ENCODE data around the gene MAP7D3.
A peak's percentile ranks its signal among the peaks of the same experiment; 100 is the strongest.
"Not testable (repeated sequence)": the region's sequence is repeated elsewhere in the genome, so short reads cannot be mapped to it uniquely, and the experiment has no call there.

MAP7D3 gene

GRCh38 chrX:136250191-136251040, 784 bp downstream of the MAP7D3 start:
- peak; percentile 16 for DNase-seq (ENCODE audit: low spot score)

DNA sequence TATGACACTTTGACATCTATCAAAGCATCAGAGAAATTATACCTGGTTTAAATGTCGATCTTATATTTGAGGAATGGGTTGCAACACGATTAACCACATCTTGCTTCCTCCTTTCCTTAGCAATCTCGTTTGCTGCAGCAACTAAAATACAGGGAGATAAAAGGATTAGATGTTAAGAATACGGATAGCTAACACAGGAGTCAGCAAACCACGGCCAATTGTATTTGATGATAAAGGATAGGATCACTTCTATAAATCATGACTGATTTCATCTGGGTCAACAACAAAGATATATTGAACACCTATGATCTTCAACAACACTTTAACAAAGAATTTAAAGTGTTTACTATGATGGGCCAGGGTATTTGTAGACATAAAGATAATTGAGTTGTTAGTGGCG, 5.0 kb downstream of the MAP7D3 start:
- DNase-seq (ENCODE audit: low spot score) = no peak

DNA sequence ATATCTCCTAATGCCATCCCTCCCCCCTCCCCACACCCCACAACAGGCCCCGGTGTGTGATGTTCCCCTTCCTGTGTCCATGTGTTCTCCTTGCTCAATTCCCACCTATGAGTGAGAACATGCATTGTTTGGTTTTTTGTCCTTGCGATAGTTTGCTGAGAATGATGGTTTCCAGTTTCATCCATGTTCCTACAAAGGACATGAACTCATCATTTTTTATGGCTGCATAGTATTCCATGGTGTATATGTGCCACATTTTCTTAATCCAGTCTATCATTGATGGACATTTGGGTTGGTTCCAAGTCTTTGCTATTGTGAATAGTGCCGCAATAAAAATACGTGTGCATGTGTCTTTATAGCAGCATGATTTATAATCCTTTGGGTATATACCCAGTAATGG, 13.4 kb downstream of the MAP7D3 start:
- not testable (repeated sequence) for DNase-seq (ENCODE audit: low spot score)

- no peak for DNase-seq (ENCODE audit: low spot score)
Measured at GRCh38 chrX:136237074-136237473, 14.1 kb downstream of the MAP7D3 start.

GRCh38 chrX:136228839-136229207, 22.4 kb downstream of the MAP7D3 start:
- DNase-seq (ENCODE audit: low spot score) = no peak

DNA sequence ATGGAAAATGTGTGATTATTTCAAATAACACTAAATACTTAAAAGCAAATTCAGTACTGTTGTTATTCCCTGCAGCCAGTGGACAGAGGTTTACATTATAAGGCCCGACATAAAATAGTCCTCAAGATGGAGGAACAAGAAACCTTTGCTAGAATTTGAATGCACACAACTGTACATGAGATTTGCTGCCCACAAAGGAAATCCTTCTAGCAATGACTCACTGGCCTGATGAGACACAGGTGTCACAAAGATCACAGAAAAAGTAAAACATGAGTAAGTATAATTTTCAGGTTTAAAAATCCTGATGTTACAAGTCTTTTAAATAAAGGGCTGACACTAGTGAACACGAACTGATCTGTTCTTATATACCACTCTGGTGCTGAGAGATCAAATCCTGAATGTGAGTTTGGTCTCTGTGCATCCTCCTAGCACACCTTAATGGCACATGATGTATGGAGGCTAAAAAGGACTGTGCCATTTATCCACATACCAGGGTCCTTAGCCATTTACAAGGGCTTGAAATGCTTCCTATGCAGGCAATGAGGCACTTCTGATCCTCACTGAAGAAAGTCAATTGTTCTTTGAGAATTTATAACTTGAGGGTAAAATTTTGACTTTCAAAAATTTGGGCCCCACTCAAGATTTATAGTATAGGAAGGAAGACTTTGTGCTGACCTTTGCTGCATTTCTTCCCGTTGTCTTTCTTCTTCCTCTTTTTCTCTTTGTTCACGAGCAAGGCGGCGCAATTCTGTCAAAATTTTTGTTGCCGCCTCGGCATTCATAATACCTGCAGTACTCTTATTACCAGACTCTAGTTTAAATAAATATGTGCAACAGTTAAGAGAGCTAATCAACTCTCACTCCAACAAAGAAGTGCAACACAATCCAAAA, 23.0 kb downstream of the MAP7D3 start:
- DNase-seq (ENCODE audit: low spot score) = no peak

DNA sequence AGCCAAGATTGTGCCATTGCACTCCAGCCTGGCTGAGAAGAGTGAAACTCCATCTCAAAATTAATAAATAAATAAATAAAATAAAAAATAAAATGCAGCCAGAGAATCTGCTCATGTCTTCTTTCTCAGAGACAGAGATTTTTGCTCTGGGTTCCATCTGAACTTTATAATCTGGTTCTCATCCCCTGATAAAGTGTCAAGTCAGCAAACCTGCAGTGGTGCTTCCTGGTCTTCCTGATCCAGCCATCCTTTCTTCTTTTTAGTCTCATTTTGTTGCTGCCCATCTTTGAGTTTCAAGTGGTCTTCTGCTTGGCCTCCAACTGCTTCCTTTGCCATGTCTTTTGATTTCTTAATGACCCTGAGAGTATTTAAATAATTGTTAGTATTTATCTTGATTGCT, 24.1 kb downstream of the MAP7D3 start:
- no peak for DNase-seq (ENCODE audit: low spot score)

DNA sequence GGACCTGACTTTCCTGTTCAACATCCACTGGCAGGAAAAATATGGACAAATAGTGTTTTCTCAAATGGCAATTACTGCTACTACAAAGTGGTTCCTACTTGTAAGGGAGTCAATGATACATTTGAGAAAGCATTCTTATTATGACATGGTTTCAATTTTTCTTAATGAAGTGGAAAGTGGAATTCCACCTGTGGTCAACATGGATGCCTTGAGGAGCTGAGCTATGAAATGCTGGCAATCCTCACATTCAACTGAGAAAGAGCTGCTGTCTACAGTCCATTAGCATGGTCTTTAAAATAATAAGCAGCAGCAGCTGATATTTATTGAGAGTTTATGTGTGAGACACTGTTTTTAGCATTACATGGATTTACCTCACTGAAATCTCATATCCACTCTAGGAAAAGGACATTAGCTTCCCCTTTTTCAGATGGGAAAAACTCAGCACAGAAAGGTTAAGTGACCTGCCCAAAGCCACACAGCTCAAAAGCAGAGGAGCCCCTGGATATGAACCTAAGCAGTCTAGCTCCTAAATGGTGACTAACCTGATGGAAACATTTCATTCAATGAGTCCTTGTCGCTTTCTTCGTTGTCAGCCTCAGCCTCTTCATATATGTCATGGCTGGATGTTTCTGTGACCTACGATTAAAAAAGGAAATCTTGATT, 29.2 kb downstream of the MAP7D3 start:
- DNase-seq (ENCODE audit: low spot score) = no peak

DNA sequence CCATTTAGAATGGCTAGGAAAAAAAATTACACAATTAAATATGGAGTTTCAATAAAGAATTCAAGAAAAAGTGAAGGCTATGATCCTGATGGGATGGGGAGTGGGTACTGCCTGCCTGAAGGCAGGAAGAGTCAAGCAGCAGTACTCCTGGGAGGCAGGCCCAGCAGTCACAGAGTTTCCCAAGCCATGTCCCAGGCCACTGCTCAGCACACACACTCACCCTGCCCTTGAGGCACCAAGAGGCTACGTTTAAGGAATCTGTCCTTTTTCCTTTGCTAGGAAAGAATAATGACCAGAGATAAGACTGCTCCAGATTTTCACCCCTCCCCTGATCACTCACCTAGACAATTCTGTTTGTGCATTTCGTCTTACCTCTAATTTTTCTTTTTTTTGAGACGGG, 30.2 kb downstream of the MAP7D3 start:
- no peak for DNase-seq (ENCODE audit: low spot score)

DNA sequence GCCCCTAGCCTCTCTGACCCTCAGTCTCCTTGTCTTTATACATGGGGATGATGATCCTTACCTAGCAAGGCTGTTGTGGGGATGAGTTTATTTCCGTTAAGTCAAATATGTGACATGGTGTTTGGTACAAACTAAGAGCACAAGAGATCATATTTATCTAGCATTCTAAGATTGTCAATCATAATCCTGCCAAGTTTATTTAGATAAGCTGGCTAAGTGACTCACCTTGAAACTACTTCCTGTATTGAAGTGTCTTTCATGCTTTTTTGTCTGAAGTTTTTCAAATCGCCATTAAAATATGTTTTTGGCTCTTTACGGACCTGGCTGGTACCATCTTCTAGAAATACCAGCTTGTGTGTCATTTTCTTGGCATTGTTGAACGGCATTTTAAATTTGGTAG, 30.7 kb downstream of the MAP7D3 start:
- no peak for DNase-seq (ENCODE audit: low spot score)

- no peak for DNase-seq (ENCODE audit: low spot score)
Measured at GRCh38 chrX:136219893-136220292, 31.3 kb downstream of the MAP7D3 start.

GRCh38 chrX:136215559-136215958, 35.6 kb downstream of the MAP7D3 start:
- DNase-seq (ENCODE audit: low spot score) = no peak

- DNase-seq (ENCODE audit: low spot score) = no peak
Measured at GRCh38 chrX:136214551-136214950, 36.6 kb downstream of the MAP7D3 start.

GRCh38 chrX:136212557-136213111, 38.6 kb downstream of the MAP7D3 start:
- DNase-seq (ENCODE audit: low spot score) = no peak

- no peak for DNase-seq (ENCODE audit: low spot score)
Measured at GRCh38 chrX:136211766-136212556, 39.2 kb downstream of the MAP7D3 start.

GRCh38 chrX:136210806-136211205, 40.4 kb downstream of the MAP7D3 start:
- no peak for DNase-seq (ENCODE audit: low spot score)

DNA sequence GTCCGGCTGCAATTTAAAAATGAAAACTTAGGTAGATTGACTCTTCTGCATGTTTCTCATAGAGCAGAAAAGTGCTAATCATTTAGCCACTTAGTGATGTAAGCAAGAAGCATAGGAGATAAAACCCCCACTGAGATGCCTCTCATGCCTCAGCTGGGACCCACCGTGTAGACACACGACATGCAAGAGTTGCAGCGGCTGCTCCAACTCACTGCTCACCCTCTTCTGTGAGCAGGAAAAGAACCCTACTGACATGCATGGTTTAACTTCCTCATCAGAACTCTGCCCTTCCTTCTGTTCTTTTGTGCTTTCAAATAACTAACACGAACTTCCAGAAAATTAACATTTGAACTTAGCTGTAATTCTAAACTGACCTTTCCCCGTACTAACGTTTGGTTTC, 41.0 kb downstream of the MAP7D3 start:
- DNase-seq (ENCODE audit: low spot score) = peak; percentile 11

- DNase-seq (ENCODE audit: low spot score) = no peak
Measured at GRCh38 chrX:136209751-136210150, 41.4 kb downstream of the MAP7D3 start.

GRCh38 chrX:136209016-136209738, 42.0 kb downstream of the MAP7D3 start:
- DNase-seq (ENCODE audit: low spot score) = peak; percentile 4

- no peak for DNase-seq (ENCODE audit: low spot score)
Measured at GRCh38 chrX:136207546-136207945, 43.7 kb downstream of the MAP7D3 start.

- no peak for DNase-seq (ENCODE audit: low spot score)
Measured at GRCh38 chrX:136206916-136207315, 44.3 kb downstream of the MAP7D3 start.

Data from germinal center (tissue), 1 donor.